Loucy (cell line): ENCODE results near the gene DNASE1.

Source experiments
- CTCF ChIP-seq: fragments of 200-600 bp; sonication (generic); conservative IDR thresholded peaks from 2 replicates; pipeline ENCODE4 v1.5.1; 2014; ENCODE audit warnings: mild to moderate bottlenecking, antibody characterized with exemption, low read length
- EZH2phosphoT487 ChIP-seq: fragments of 200-600 bp; IDR thresholded peaks from 2 replicates; pipeline ENCODE4 v1.6.1; 2018; ENCODE audit warnings: antibody characterized with exemption, mild to moderate bottlenecking, moderate library complexity, borderline replicate concordance

- TF ChIP-seq CTCF (no peak), EZH2phosphoT487 (no peak)
Observed at GRCh38 chr16:3695610-3696369, 41.3 kb downstream of the DNASE1 start.
